Measurements from ENCODE around the gene VKORC1L1.
"Not testable (repeated sequence)": the region's sequence is repeated elsewhere in the genome, so short reads cannot be mapped to it uniquely, and the experiment has no call there.

DNA sequence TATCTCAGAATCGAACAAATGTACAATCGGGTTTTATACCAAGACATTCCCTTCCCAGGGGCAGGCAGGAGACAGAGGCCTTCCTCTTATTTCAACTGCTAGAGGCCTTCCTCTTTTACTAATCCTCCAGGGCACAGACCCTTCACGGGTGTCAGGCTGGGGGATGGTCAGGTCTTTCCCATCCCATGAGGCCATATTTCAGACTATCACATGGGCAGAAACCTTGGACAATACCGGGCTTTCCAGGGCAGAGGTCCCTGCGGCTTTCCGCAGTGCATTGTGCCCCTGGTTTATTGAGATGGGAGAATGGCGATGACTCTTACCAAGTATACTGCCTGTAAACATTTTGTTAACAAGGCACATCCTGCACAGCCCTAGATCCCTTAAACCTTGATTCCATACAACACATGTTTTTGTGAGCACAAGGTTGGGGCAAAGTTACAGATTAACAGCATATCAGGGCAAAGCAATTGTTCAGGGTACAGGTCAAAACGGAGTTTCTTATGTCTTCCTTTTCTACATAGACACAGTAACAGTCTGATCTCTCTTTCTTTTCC is 132.3 kb downstream of the VKORC1L1 start:
- TF ChIP-seq BHLHE40 (IDR thresholded peaks at IDR 0.05; ENCODE audit: borderline replicate concordance); SUZ12 (IDR thresholded peaks at IDR 0.05); FOXA1 (IDR thresholded peaks at IDR 0.05): not testable (repeated sequence)

All from HEK293T (cell line).